Mucosa of stomach (tissue), 1 donor: ENCODE measurements around the gene GRK1.
A peak's percentile ranks its signal among the peaks of the same experiment; 100 is the strongest.

Experiments used
- H3K27me3 ChIP-seq: one replicate; pipeline ENCODE4 v1.7.0; 2013; ENCODE audit warnings: mild to moderate bottlenecking, low read length; ENCODE audit not compliant: control insufficient read depth, insufficient read depth
- H3K36me3 ChIP-seq: one replicate; pipeline ENCODE4 v1.7.0; 2013; ENCODE audit warnings: low read length; ENCODE audit not compliant: control insufficient read depth, insufficient read depth
- H3K4me1 ChIP-seq: one replicate; pipeline ENCODE4 v1.7.0; 2013; ENCODE audit warnings: mild to moderate bottlenecking, low read length; ENCODE audit not compliant: control insufficient read depth, insufficient read depth
- H3K4me3 ChIP-seq: one replicate; pipeline ENCODE4 v1.7.0; 2013; ENCODE audit warnings: low read length
- H3K9ac ChIP-seq: one replicate; pipeline ENCODE4 v1.7.0; 2013; ENCODE audit warnings: mild to moderate bottlenecking, low read length, moderate library complexity
- H3K9me3 ChIP-seq: one replicate; pipeline ENCODE4 v1.7.0; 2013; ENCODE audit warnings: mild to moderate bottlenecking, low read length, moderate library complexity; ENCODE audit not compliant: control insufficient read depth
- donor health status: Pancreatic carcinoma.

Gene GRK1

DNA sequence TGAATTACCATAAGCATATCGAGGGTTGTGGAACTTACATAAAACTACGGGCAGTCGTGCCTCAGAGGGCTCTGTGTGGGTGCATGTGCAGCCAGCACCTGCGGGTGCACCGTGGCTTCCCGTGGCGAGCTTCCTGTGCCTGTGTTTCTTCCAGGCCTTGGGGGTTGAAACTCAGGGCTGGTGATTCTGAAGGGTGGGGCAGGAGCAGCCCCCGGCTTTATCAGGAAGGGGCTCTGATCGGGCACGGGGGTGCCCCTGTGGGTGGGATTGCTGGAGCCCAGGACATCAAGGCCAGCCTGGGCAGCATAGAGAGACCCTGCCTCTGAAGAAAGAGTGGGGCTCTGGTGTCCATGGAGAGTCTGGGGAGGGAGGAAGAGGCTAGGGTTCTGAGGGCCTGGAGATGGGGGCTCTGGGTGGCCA, 20.1 kb upstream of the GRK1 start:
- Histone ChIP-seq H3K4me1 (peaks cover 11% of the 10 kb centered on the region), H3K4me3 (no peak overlapping the region), H3K36me3 (no peaks in the 10 kb centered on the region), H3K27me3 (no peaks in the 10 kb centered on the region), H3K9me3 (no peaks in the 10 kb centered on the region), H3K9ac (no peak overlapping the region)

DNA sequence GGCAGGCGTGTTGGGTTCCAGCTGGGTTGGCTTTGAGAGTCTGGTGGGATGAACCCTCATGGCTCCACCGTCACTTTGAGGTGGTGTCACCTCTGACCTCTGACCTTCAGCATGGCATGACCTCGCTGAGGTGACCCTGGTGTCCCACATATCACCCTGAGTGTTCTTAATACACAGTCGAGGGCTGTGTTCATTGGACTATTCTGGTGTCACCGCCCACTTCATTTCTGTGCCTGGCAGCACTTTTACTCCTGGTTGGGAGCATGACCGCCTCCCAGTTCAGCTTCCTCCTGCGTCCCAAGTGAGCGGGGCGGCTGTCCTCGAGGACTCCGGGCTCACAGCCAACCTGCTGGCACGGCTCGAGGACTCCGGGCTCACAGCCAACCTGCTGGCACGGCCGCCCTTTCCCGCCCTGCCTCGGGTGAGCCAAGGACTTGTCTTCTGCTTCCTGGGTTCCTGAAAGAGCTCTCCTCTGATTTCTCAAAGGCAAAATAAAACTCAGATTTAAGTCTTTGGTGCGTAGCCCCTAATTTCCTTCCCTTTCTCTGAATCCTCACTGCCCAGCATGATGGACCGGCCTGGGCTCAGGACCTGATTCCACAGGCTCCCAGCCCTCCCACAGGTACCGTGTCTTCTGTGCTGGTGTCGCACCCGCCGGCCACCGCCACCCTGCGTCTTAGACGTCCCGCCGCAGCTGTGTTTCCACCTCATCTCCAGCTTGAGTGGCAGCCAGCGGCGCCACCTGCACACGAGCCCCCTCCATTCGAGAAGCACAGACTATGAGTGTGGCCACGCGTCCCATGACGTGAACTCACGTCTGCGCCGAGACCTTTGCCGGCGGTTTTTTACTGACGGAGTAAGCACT, 19.4 kb upstream of the GRK1 start:
- peaks cover 11% of the 10 kb centered on the region for H3K4me1 ChIP-seq
- peak overlapping the region; percentile 40 for H3K9ac ChIP-seq
- H3K36me3 ChIP-seq = no peaks in the 10 kb centered on the region
- no peaks in the 10 kb centered on the region for H3K27me3 ChIP-seq
- H3K9me3 ChIP-seq = no peaks in the 10 kb centered on the region
- no peak overlapping the region for H3K4me3 ChIP-seq

DNA sequence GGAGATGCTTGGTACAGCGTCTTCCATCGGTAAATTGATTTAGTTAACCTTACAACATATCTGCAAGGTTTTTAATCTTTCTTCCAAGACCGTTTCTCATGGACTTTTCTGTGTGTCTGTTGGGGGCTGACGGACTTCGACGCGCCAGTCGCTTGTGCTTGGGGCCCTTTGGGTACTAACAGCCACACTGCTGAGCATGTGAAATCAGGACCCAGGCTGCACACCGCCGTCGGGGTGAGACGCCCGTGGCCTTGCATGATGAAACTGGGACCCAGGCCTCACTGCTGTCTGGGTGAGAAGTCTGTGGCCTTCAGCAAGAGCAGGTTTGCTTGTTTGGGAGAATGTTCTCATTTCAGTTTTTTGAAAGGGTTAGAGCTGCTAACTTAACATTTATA, 18.8 kb upstream of the GRK1 start:
- H3K36me3 ChIP-seq = no peaks in the 10 kb centered on the region
- no peak overlapping the region for H3K4me3 ChIP-seq
- H3K9me3 ChIP-seq = no peaks in the 10 kb centered on the region
- no peak overlapping the region for H3K9ac ChIP-seq
- H3K27me3 ChIP-seq = no peaks in the 10 kb centered on the region
- H3K4me1 ChIP-seq = peaks cover 11% of the 10 kb centered on the region

DNA sequence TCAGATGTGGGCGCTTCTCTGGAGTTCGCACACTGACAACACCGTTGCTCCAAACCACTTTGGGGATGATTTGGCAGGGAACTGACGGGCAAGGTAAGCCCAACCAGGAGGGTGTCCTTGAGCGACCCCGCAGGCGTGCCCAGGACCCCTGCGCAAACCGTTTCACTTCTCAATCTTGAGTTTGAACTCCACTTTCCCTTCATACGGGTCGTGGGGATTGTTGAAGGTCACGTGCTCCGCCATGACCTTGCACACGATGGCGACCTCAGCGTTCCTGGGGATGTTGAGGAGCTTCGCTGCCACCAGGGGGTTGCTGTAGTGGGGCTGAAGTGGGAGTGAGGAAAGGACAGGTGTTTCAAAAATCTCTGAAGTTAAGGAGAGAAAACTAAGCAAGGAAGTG, 17.8 kb upstream of the GRK1 start:
- Histone ChIP-seq H3K9me3 (no peaks in the 10 kb centered on the region), H3K4me3 (no peak overlapping the region), H3K9ac (no peak overlapping the region), H3K27me3 (no peaks in the 10 kb centered on the region), H3K36me3 (no peaks in the 10 kb centered on the region), H3K4me1 (peaks cover 11% of the 10 kb centered on the region)

DNA sequence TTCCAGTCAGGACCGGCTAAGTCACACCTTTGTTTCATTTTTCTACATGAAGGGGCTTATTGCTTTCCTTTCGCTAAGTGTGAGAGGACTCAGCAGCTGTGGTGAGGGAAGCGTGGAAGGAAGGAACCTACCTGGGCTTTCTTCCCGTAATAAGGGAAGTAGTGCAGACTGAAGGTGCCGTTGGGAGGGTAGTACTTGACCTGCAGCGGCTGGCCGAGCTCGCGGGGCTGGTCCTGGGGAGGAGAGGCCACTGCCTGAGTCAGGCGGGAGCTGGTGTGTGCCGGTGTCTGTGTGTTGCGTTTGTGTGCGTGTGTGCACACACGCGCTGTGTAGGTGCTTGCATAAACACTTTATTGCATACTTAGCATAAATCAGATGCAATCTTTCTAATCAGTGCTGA, 16.7 kb upstream of the GRK1 start:
- Histone ChIP-seq H3K9me3 (no peaks in the 10 kb centered on the region), H3K9ac (no peak overlapping the region), H3K36me3 (no peaks in the 10 kb centered on the region), H3K4me1 (peaks cover 11% of the 10 kb centered on the region), H3K4me3 (no peak overlapping the region), H3K27me3 (no peaks in the 10 kb centered on the region)

DNA sequence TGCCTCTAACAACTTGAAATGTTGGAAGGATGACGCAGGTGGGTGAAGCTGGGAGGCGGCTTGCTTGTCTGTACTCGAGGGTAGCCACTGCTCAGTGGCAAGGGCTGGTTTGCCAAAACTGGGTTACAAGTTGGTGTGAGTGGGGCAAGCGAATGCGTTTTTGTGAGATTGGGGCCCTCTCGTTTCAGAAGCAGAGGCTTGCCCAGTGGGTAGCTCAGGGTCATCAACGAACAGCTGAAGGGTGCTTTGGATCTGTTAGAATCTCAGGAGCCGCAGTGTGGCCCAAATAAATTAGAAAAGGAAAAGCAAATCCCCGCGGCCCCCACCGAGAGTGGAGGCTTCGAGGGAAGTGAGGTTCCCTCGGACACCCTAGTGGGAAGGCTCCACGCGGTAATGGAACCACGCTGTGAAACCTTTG, 16.3 kb upstream of the GRK1 start:
- H3K9me3 ChIP-seq = no peaks in the 10 kb centered on the region

DNA sequence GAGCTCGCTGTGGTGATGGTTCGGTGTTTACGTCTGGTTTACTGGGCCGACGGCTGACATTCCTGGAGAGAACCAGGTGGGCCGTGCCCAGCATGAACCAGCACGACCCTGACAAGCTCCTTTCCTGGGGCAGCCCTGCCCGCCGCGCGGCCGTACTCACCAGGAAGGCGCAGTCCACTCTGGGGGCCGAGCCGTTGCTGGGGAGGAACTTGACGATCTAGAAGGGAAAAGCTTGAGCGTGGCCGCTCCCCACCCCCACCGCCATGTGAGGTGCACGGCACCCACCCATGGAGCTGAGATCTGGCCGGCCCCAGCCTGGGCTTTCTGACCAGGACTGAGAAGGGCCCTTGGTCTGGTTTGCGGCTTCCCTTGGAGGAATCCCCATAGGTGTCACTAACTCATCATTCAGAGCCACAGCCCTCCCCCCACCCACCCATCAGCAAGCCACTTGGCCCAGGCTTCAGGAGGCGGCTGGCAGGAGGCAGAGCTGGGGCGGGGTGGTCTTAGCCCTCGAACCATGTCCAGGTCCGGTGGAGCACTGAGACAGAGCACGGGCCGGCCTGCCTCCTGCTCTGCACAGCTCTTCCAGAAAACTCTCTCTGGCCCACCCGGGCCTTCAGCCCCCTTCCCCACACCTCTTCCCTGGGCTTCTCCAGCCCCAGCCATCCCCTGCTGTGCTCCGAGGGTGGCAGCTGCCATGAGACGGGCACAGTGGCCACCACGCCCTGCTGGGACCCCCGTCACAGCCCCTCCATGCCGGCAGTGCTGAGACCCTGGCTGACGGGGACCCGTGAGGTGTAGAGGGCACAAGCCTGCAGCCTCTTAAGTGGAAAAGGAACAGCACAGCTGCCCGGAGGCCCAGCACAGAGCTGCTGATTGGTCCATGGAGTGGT, 15.3 kb upstream of the GRK1 start:
- Histone ChIP-seq H3K4me3 (no peak overlapping the region), H3K27me3 (no peaks in the 10 kb centered on the region), H3K36me3 (no peaks in the 10 kb centered on the region), H3K4me1 (peaks cover 11% of the 10 kb centered on the region), H3K9ac (no peak overlapping the region), H3K9me3 (no peaks in the 10 kb centered on the region)

More for the DNA sequence above, 16.3 kb upstream of the GRK1 start:
- Histone ChIP-seq H3K27me3 (no peaks in the 10 kb centered on the region), H3K9ac (no peak overlapping the region), H3K4me3 (no peak overlapping the region), H3K36me3 (no peaks in the 10 kb centered on the region), H3K4me1 (peaks cover 11% of the 10 kb centered on the region)

DNA sequence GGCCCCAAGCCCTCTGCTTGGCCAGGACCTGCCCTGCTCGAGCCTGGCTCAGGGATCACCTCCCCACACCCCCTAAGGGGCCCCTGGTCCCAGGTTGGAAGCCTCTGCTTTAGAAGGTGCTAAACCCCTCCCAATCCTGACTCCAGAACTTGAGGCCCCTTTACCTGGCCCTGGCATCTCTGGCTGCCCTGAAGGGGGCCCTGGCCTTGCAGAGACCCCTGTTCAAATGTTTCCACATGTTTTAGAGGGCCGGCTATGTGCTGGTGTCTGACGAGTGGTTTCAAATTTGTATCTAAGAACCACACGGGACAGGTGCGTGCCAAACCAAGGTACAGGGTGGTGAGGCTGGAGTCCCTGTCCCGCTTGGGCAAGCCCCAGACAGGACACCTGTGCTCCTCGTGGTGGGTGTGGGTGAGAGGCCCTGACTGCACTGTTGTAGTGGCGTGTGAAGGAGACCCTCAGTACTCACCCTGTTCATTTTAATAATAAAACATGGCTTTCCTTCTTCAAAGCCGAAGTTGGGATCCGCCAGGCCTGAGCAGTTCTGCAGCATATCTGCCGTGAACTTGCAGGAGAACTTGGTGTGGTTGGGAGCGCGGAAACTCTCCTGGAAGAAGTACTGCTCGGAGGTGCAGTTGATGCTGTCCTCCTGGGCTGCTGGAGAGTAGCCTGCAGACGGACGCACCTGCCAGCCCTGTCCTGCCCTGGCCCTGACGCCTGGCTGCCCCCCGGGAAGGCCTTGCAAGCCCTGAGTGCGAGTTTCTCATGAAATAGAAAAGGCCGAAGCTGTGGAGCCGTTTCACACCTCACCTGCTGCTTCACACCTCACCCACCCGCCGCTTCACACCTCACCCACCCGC, 14.4 kb upstream of the GRK1 start:
- H3K9ac ChIP-seq = no peak overlapping the region
- peaks cover under 1% of the 10 kb centered on the region for H3K27me3 ChIP-seq
- H3K36me3 ChIP-seq = no peaks in the 10 kb centered on the region
- no peaks in the 10 kb centered on the region for H3K9me3 ChIP-seq
- peaks cover 10% of the 10 kb centered on the region for H3K4me1 ChIP-seq
- H3K4me3 ChIP-seq = no peak overlapping the region

DNA sequence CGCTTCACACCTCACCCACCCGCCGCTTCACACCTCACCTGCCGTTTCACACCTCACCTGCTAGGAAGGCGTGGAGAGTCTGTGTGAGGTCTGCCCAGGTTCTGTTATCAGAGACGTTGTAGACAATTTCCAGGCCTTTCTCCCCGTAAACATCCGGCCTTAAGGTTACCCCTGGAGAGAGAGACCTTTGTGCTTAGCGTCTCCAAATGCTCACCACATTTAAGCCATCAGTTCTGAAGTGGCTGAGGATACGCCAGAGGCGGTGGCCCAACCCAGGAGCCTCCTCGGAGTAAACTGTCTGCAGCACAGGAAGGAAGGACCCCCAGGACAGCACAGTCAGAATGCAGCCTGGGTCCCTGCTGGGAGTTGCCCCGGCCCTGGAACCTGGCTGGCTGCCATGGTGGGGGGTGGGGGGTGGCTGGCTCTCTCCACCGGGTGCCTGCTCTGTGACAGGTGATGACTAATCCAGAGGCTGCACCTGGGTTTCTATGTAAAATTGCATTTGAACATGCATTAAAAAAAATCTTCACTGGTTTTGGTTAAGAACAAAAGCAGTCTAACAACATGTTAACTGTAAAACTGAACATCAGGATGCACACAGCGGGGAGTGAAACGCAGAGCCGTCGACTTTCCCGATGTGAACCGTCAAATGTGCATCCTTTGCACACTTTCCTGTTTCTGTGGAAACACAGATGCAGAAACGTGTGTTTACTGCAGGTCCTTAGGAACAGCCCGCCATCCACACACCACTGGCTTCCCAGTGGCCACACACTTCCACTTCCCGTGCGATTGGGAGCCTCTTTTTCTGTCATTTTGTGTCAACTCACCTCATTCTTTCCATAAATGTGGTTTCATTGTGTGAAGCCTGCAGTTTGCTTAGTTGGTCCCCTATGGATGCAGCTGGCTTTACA, 13.5 kb upstream of the GRK1 start:
- Histone ChIP-seq H3K9ac (no peak overlapping the region), H3K9me3 (no peaks in the 10 kb centered on the region)

DNA sequence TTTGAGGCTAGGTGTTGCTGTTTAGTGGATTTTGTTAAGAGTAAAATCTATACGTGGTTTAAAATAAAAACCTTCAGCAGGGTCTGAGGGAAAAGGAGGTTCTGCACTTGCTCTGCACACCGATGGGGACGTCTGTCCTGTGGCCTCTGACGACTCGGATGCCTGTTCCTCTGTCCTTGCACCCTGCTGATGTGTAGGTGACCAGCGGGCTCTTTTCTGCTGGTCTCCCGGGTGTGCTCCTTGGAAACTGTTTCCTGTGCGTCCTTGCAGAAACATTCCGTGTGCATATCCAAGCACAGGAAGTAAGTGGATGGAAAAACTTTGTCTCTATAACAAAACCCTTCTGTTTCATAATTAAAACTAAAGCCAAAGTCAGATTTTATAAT, 12.9 kb upstream of the GRK1 start:
- no peaks in the 10 kb centered on the region for H3K9me3 ChIP-seq
- peaks cover 7% of the 10 kb centered on the region for H3K27me3 ChIP-seq
- no peak overlapping the region for H3K4me3 ChIP-seq
- H3K36me3 ChIP-seq = no peaks in the 10 kb centered on the region
- H3K4me1 ChIP-seq = peaks cover 18% of the 10 kb centered on the region
- no peak overlapping the region for H3K9ac ChIP-seq

More for the DNA sequence above, 13.5 kb upstream of the GRK1 start:
- peaks cover 7% of the 10 kb centered on the region for H3K27me3 ChIP-seq
- no peaks in the 10 kb centered on the region for H3K36me3 ChIP-seq
- no peak overlapping the region for H3K4me3 ChIP-seq
- H3K4me1 ChIP-seq = peaks cover 15% of the 10 kb centered on the region
